Sciatic nerve (tissue), 2 donors: ENCODE results near the gene BIRC5. TPM values are rescaled to one million over a fixed set of nuclear protein-coding genes. Genes with fewer than 3 reads are reported as not detected.
A peak's percentile ranks its signal among the peaks of the same experiment; 100 is the strongest.
"Not testable (repeated sequence)": the region's sequence is repeated elsewhere in the genome, so short reads cannot be mapped to it uniquely, and the experiment has no call there.

ENCODE experiments used
- ATAC-seq: fragments of 200-7000 bp; cut with Tn5 transposase; one replicate; pipeline ENCODE4 v1.9.1; 2020; ENCODE audit warnings: mild to moderate bottlenecking, moderate library complexity
- DNase-seq: peaks from one replicate; pipeline ENCODE4 v3.0.0-alpha.2; 2020; ENCODE audit warnings: low spot score
- intact Hi-C: fragments of 100-400 bp; cut with DNase I; formaldehyde crosslinking; loops from one replicate; pipeline ENCODE4 v1.14.2; 2022
- total RNA-seq: library from RNA; stranded (reverse); fragmentation: NEBNext Ultra II Directional; extraction: Animal tissue kit (Norgen Biotek cat#: 25700); gene quantifications from one replicate; pipeline ENCODE4 v1.2.1, GENCODE V29; 2021
- donor health status: DM: no; HTN: no; CAD: no.
- donor health status: DM: no; HTN: no; CAD: no.

Gene BIRC5
- total RNA-seq, 1 donor from 2014 or later, result 1.4 TPM

GRCh38 chr17:78252111-78252634, 38.1 kb downstream of the BIRC5 start:
- ATAC-seq (no peak), DNase-seq (no peak)
- intact Hi-C loops, result loop anchor here (5.0 to 10.0 kb wide), 2 partner anchors 140 to 173 kb away; no protein-coding TSS in a partner anchor

- intact Hi-C loops, result loop anchor here (5.0 to 10.0 kb wide), 2 partner anchors 141 to 172 kb away; no protein-coding TSS in a partner anchor
- ATAC-seq (no peak), DNase-seq (no peak)
These were observed 38.9 kb downstream of the BIRC5 start for GRCh38 chr17:78252701-78253635.

- not testable (repeated sequence) for ATAC-seq, DNase-seq
- intact Hi-C loops, result loop anchor here (5.0 to 10.0 kb wide), 2 partner anchors 141 to 171 kb away; no protein-coding TSS in a partner anchor
These were observed 39.5 kb downstream of the BIRC5 start for GRCh38 chr17:78253636-78253945.

- DNase-seq (peak; percentile 91), ATAC-seq (peak; percentile 87)
- intact Hi-C loops, result loop anchor here (5.0 to 10.0 kb wide), 2 partner anchors 142 to 171 kb away; no protein-coding TSS in a partner anchor
These were observed 40.1 kb downstream of the BIRC5 start for GRCh38 chr17:78253946-78254672.

- intact Hi-C loops, result loop anchor here (10.0 kb wide), 1 partner anchor 170 kb away; no protein-coding TSS in a partner anchor
- ATAC-seq (no peak), DNase-seq (no peak)
These were observed 41.1 kb downstream of the BIRC5 start for GRCh38 chr17:78255029-78255656.

GRCh38 chr17:78255953-78256706, 42.1 kb downstream of the BIRC5 start:
- DNase-seq, result no peak
- ATAC-seq, result no peak
- intact Hi-C loops, result loop anchor here (10.0 kb wide), 1 partner anchor 169 kb away; no protein-coding TSS in a partner anchor

- ATAC-seq (no peak), DNase-seq (no peak)
- intact Hi-C loops, result loop anchor here (10.0 kb wide), 1 partner anchor 168 kb away; no protein-coding TSS in a partner anchor
These were observed 42.9 kb downstream of the BIRC5 start for GRCh38 chr17:78256707-78257591.

- DNase-seq (no peak), ATAC-seq (no peak)
- intact Hi-C loops, result loop anchor here (10.0 kb wide), 1 partner anchor 167 kb away; no protein-coding TSS in a partner anchor
These were observed 43.8 kb downstream of the BIRC5 start for GRCh38 chr17:78257810-78258322.

- ATAC-seq (no peak), DNase-seq (no peak)
- intact Hi-C loops, result loop anchor here (10.0 kb wide), 1 partner anchor 166 kb away; no protein-coding TSS in a partner anchor
These were observed 44.5 kb downstream of the BIRC5 start for GRCh38 chr17:78258323-78259191.

GRCh38 chr17:78259192-78259554, 45.1 kb downstream of the BIRC5 start:
- ATAC-seq (no peak), DNase-seq (no peak)
- intact Hi-C loops, result loop anchor here (10.0 kb wide), 1 partner anchor 166 kb away; no protein-coding TSS in a partner anchor

- ATAC-seq, result peak; percentile 37
- intact Hi-C loops, result no loop called here
- DNase-seq, result peak; percentile 58
These were observed 49.1 kb downstream of the BIRC5 start for GRCh38 chr17:78263063-78263735.

GRCh38 chr17:78263736-78264340, 49.8 kb downstream of the BIRC5 start:
- DNase-seq (no peak), ATAC-seq (no peak)
- intact Hi-C loops, result no loop called here

- no peak for DNase-seq
- intact Hi-C loops, result no loop called here
- no peak for ATAC-seq
These were observed 50.5 kb downstream of the BIRC5 start for GRCh38 chr17:78264590-78264989.

GRCh38 chr17:78265121-78265520, 51.1 kb downstream of the BIRC5 start:
- ATAC-seq (no peak), DNase-seq (no peak)
- intact Hi-C loops, result no loop called here

- ATAC-seq, result no peak
- DNase-seq, result no peak
- intact Hi-C loops, result no loop called here
These were observed 52.2 kb downstream of the BIRC5 start for GRCh38 chr17:78266231-78266631.
